Measurements from ENCODE around the gene MAD1L1.

MAD1L1 gene

DNA sequence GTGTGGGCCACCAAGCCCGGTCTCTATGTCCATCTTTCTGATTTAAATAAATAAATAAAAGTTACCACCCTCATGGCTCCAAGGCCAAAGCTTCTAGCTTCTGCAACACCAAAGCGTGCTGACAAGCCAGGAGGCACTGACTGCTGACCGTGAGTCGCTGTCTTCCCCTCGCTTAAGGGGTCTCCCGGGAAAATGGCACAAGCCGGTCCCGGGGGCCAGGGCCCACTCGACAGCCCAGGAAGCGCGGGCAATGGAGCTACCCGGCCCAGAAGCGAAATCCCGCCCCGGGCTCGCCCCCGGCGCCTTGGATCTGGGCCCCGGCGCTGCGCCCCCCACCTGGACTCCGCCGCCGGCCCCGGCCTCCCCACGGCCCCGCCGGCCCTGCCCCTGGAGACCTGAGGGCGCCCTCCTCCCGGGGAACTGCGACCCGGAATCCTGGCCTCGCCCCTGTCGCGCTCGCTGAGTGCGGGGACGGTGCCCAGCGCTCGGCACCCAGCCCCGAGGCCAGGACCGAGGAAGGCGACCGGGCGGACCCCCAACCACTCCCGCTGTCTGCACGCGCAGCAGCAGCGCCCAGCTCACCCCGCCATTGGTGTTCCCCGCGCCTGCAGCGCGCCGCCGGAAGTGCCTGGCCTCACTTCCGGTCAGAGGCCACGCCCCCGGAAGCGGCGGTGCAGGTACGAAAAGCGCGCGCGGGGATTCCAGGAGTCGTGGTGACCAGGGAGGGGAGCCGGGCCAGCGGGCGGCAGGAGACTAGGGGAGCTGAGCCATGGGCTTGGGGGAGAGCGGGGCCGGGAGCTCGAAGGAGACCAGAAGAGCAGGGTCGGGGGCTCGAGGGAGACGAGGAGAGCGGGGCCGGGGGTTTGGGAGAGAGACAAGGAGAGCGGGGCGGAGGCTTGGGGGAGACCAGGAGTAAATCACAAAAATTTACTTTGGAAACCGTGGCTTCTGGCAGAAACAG, 9.1 kb upstream of the MAD1L1 start, which contains the start of the genes MRM2 and NUDT1:
Gene MRM2 (minus strand): TSS at position 626 of the 961 bp plus-strand sequence. CDS start 36 bp downstream, at position 590.
Gene NUDT1 (plus strand): TSS at position 647 of the 961 bp plus-strand sequence. CDS start 2,349 bp downstream, outside the sequence.
- DNase-seq = peak in 5 of 6 experiments; percentile 32 to 66 (median 46)

DNA sequence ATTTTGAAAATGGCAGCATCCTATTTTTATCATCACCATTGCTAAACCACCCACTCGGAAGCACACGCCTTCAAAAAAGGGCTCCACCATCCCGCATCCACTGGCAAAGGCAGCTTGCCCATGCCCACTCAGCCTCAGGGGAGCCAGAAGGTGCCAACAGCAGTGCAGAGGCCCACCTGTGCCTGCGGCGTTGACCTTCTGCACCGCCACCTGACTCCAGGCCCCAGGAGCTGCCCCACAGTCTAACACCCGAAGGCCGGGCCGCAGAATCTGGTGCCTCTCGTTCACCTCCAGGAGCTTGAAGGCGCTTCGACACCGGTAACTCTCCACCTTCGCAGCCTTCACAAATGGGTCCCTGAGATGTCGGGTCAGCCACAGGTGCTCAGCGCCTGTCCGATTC, 6.5 kb upstream of the MAD1L1 start:
- no peak for DNase-seq

DNA sequence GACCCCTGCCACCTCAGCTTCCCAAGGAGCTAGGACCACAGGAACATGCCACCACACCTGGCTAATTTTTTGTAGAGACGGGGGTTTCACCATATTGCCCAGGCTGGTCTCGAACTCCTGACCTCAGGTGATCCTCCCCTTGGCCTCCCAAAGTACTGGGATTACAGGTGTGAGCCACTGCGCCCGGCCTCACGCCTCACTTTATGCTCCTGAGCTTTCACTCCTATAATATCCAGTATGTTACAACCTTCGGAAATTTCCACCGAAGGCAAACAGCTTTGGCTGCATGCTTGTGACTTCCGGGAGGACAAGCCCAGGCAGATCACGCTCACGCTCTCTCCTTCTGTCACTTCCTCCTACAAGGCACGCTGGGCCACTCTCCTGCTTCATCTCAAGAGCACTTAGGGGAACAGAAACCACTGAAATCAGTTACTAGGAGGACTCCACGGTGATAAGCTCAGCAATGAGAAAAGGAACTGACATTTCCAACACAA, 4.4 kb upstream of the MAD1L1 start:
- no peak for DNase-seq

DNA sequence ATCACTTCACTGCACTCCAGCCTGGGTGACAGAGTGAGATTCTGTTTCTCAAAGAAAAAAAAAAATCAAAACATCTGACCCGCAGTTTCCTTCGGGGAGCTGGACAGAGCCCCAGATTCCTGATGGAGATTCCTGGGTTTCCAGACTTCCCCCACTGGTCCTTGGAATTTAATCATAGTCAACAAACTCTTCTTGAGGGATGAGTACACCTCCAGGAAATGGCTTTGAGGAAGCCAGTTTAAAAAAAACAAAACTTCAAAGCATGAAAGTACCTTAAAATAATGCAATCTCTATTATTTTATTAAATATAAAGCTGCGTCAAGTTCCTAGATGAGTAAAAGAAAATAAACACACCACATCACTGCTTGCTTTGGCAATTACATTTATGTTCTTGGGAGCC, 1.2 kb upstream of the MAD1L1 start:
- no peak for DNase-seq

DNA sequence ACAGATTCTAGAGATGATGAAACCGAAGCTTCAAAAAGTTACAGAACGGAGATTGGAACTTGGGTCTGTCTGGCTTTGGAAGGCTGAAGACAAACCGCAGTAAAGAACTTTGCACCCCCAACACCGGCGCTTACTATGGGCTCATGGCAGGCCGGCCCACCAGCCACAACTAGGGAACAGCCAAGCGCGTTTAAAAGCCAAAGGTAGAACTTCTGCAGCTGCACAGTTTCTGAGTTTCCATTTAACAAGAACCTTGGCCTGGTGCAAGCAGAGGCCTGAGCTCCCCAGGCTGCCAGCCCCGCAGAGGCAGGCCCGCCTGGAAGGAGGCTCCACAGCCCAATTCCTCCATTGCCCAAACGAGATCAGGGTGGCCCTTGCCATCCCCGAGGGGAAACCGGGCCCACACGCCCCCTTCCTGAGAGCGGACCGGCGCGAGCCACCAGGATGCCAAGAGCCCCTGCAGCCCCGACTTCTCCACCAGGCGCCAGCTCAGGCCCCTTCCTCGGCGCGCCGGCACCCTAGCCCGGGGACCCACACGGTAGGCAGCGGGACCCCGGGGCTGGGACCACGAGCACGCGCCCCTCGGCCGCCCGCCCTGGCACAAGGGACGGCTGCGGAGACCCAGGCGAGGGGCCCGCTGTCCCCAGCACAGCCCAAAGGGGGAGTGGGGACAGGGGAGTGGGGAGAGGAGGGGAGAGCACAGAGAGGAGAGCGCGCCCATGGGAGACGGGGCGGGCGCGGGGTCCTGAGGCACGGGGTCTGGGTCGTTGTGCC, 566 bp downstream of the MAD1L1 start:
- DNase-seq = peak in 3 of 6 experiments; percentile 50 to 63 (median 51)

DNA sequence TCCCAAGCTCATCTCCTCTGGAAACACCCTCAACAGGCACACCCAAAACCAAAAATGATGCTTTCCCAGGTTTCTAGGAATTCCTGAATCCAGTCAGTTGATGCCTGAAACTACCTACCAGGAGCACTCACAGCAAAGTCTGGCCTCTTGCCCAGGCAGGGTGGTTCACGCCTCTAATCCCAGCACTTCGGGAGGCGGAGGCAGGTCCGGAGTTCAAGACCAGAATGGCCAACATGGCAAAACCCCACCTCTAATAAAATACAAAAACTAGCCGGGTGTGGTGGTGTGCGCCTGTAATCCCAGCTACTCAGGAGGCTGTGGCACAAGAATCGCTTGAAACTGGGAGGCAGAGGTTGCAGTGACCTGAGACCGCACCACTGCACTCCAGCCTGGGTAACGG, 1.9 kb downstream of the MAD1L1 start:
- no peak for DNase-seq

DNA sequence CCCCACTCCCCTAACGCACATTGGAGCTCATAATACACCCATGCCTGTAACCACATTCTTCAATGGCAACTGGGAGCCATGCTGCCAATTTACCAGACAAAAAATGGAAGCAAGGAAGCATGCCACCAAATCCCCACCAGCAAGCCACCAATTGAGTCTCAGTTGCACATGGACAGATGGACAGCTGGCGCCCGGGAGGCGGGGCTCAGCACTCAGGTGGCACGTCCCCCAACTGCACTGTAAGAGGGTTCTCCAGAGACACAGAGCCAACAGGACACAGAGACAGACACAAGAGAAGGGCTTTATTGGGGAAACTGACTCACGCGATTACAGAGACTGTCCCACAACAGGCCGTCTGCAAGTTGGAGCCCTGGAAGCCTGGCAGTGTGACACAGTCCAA, 2.5 kb downstream of the MAD1L1 start:
- DNase-seq = no peak

DNA sequence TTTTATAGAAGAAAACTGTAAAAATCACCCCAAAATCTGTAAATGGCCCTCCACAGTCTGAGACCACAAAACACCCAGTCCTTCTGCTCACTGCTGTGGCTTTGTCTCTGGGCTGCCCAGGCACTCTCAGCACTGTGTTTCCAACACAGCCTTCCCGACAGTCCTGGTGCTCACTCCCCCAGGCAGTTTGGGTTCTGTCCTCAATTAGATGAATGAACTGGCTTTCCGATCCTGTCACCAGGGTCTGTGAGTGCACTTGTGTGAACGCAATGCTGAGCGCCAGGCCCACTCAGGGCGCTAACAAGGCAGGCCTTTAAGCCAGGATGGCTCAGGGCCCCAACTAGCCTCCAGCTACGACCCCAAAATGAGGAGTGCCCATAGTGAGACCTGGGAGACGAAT, 3.3 kb downstream of the MAD1L1 start:
- no peak for DNase-seq

DNA sequence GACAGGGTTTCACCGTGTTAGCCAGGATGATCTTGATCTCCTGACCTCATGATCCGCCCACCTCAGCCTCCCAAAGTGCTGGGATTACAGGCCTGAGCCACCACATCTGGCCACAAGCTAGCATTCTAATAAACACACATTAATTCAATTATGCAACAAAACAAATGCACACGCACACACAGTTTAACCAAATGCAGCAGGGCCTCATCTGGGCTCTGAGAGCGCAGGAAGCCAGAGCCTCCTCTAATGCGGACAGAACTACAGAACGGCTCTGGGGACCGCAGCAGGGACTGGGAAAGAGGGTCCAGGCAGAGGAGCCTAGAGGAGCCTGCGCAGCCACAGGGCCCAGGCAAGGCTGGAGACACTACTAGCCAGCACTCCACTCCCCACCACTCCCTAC, 3.8 kb downstream of the MAD1L1 start:
- DNase-seq = no peak

DNA sequence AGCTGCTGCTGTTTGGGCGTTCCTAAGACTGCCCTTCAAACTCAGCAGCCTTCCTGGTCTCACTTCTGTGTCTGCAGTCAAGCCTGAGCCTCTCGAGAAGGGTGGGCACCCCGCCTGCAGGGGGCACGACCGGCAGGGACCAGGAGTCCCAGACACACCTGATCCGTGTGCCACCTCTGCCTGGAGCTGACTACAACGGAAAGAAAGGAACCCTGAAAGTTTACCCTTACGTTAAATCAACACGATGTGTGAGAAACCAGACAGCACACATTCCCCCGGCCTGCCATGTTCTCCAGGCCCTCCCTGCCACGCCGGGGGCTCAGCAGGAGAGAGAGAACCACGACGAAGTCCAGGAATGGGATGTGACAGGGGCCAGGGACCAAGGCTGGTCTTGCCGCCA, 5.0 kb downstream of the MAD1L1 start:
- DNase-seq = no peak

DNA sequence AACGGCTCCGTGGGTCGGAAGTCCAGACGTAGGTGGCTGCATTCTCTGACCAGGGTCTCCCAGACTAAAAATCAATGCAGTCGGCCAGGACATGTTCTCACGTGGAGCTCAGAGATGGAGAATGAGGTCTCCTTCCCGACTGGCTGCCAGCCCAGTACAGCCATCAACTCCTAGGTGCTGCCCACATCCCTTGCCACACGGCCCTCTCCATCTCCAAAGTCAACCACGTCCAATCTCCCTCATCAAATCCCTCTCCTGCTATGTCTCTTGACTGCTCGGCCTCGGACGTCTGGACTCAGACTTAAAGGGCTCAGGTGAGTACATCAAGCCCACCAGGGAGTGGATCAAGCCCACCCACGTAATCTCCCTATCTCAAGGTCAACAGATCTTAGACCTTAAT, 6.9 kb downstream of the MAD1L1 start:
- DNase-seq = no peak

DNA sequence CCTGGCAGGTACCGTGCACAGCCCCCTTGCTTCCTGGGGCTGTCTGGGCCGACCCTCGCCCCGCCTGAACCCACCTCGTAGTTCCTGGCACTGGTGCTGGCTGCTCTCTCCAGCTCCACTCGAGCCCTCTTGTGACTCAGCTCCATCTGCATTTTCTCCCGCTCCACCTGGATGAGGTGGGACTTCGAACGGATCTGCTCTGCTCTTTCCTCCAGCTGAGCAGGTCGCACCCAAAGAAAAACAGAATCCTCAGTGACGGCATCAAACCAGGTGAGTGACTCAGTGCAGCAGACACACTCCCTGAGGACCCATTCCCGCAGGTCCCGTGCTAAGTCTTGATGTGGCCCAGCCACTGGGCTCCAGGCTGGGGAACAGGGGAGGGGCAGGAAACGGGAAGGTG, 7.4 kb downstream of the MAD1L1 start:
- no peak for DNase-seq

DNA sequence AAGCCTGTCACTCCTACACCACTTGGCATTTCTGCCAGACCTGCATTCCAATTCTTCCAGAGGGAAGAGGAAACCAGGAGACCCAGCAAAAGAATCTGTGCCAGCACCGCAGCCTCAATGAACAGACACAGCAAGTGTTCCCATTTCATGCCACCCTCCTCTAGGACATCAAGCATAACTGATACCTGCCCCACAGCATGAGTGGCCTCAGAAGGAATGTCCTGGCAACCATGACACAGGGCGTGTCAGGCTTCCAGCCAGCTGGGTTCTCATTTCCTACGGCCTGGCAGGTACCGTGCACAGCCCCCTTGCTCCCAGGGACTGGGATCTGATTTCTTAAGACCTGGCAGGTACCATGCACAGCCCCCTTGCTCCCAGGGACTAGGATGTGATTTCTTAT, 7.8 kb downstream of the MAD1L1 start:
- no peak for DNase-seq

DNA sequence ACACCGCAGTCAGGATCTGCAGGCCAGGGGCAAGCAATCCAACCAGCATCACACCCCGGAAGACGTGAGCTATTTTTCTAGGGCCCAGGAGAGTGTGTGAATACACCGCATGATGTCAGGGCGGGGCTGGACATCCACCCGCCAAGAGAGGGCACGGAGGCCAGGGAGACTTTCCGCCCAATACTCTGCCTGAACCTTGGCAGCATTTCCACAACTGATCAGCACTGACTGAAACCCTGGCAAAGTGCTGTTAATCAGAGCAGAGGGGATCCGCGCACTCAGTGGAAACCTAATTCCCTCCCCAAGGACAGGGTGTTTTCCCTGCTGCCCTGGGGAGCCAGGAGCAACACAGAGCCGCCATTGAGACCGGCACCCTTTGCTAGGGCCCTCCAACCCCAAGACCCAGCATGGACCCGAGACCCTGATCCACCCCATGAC, 8.2 kb downstream of the MAD1L1 start:
- no peak for DNase-seq

DNA sequence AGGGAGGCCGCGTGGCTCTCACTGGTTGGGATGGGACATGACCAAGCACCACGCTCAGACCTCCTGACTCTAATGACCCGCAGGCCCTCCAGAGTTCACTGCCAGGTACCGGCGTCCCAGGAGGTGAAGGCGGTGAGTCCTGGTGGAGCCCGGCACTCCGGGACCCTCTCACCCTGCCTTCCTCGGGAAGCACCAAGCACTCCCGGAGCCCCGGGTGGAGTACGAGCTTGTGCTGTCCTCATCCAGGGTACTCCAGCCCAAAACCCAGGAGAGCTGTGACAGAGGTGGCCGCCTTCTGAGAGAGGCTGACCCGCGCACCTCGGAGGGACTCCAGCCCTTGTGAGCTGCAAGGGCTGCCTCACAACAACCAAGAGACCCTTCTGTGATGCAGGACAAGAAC, 9.4 kb downstream of the MAD1L1 start:
- DNase-seq = no peak

DNA sequence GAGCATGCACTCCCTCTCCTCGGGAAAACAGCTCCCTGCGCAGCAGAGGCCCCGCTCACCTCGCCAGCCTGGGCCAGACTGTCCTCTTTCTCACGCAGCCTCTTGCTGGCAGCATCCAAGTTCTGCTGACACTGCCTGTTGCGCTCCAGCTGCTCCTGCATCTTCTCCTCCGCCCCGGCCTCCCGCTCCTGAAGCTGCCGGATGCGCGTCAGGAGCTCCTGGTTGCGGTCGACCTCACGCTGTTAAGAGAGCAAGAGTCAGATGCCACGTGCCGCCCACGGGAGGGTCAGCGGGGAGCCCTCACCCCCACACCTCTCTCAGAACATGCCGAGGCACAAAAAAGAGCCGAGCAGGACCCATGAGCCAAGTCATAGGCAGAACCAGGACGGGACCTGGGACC, 10.2 kb downstream of the MAD1L1 start:
- no peak for DNase-seq

DNA sequence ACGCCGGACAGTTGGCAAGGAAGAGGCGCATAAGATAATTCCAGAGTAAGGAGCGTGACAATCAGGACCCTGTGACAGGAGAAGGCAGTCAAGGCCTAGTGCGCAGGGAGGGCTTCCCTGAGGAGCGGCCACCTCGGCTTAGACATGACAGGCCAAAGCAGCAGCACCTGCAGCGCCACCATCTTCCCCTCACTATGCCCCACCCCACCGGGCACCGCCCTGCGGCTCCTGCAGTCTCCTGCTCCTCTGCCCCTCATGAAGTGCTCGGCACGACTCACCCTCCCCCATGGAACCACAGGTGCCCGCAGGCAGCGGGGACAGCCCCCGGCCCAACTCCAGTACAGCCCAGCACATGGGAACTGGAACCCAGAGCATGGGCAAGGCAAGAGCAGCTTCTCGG, 11.8 kb downstream of the MAD1L1 start:
- DNase-seq = no peak

DNA sequence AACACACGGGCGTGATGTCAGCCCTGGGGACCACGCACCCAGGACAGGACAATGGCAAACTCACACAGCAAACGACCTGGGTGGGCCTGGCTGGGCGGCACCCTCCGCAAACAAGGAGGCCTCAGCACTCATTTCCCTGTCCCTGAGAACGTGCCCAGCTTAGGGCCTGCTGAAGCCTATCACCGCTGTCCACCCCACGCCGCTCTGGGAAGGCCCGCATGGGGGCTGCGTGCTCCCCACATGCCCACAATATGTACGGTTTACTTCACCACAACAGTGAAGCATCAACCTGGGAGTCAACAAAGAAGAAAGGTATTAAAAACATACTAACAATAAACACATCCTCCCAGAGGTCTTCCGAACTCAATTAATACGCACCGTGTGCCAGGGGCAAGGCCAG, 12.2 kb downstream of the MAD1L1 start:
- no peak for DNase-seq

DNA sequence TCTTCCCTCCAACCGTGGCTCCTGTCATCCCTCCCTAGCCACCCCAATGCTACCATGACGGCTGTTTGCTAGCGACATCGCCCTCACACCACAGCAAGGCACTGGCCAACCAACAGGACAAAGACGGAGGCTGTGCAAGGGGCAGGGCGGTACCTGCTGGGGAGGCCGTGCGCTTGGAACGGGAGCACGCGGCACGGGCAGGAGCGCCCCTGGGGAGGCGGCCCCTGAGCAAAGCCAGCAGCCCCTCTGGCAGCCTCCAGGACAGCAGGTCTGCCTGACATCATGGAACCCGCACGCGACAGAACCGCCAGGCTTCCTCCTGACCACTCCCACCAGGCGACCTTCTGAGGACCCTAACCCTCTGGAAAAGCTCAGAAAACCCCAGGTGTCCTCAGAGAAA, 12.7 kb downstream of the MAD1L1 start:
- no peak for DNase-seq

DNA sequence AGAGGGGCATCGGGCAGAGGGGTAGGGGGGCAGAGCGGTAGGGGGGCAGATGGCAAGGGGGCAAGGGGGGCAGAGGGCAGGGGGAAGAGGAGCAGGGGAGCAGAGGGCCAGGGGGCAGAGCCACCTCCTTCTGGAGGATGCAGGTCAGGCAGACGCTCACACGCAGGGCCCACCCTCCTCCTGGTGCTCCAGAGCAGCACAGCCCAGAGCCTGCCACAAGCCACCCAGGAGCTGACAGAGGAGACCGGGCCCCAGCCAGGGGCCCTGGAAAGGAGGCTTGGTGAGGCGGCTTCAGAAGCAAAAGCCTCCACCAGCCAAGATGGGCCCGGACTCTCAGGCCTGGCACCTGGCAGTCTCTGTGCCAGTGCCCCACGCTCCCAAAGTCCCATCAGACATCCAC, 13.1 kb downstream of the MAD1L1 start:
- no peak for DNase-seq

DNA sequence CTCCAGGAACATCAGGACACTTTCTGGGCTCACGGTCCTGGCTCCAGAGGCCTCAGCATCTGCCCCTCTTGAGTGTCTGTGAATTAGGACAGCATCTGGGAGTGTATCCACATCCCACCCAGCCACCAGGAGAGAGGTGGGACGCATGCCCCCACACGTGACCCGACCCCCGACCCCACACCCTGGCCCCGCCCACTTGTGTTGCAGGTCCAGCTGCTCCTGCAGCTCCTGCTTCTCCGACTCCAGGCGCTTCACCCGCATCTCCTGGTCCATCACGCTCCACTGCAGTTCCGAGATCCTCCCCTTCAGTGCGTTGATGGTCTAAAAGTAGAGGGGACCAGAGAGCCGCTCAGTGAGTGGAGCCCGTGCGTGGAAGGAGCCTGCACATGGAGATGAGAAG, 13.6 kb downstream of the MAD1L1 start:
- DNase-seq = no peak

DNA sequence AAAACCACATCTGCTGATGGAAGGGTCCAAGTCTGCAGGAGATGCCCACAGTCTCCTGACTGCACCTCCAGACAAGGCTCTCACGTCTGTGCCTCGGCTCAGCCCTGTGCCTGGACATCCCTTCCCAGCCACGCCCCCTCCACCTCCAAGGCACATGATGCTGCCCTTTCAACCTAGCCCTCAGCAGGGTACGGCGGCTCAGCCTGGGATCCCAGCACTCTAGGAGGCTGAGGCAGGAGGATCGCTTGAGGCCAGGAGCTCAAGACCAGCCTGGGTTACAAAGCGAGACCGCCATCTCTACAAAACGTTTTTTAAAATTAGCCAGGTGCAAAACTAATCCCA, 14.3 kb downstream of the MAD1L1 start:
- DNase-seq = no peak

DNA sequence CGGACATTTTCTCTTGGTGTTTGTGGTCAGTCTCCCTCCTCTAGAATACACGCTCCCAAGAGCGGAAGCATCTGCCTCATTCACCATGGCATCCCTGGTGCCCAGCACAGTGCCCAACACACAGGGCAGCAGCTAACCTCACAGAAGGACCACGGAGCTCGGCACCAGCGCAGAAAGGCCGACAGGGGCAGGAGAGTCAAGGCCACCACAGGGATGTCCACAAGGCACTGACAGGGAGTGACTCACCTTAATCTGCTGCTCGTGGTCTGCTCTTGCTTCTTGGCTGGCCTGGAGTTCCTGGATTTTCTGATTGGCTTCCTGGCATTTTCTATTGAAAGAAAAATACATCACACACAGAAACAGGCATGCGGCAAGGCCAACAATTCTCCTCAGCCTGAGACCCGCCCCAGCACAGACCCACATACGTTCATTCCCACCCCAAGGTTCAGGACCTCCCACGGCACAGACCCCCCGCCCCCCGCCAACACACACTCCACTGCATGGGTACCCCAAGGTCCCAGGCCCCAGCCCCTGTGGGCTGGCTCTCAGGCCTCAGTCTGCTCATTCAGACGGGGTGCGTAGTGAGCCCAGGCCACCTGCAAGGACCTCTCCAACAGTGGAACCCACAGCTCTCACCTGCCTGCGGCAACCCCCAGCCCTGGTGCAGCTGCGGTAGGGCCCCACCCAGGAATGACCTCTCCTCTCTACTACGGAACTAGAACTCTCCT, 14.9 kb downstream of the MAD1L1 start:
- DNase-seq = no peak
